ENCODE measurements around the gene KRTAP4-4.
"Not testable (repeated sequence)": the region's sequence is repeated elsewhere in the genome, so short reads cannot be mapped to it uniquely, and the experiment has no call there.

Gene KRTAP4-4

DNA sequence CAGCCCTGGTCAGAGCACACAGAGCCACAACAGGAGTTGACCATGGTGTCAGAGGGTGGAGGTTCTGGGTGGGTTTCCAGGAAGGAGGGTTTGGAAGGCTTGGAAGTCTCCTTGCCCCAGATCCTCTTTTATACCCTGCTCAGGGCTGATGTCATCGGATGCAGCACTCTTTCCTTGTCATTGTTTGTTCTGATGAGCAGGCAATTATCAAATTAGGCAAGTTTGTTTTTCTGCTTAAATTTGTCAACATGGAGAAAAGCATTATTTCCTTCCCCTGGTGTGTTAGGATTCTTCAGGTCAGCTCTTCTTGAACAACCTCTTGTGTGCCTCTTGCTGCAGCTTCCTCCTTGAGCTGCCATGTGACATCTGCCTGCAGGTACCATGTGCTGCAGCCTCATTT lies at the start of gene KRTAP4-4:
Gene KRTAP4-4, minus strand, starts transcription at position 101 of the 400 bp plus-strand sequence. Its CDS starts 57 bp downstream, at position 44.
- no peak for DNase-seq (ENCODE audit: low read depth)

- DNase-seq (ENCODE audit: low read depth): no peak
These were observed 39.0 kb upstream of the KRTAP4-4 start for GRCh38 chr17:41199421-41200078.

GRCh38 chr17:41196068-41196467 lies 35.5 kb upstream of the KRTAP4-4 start:
- DNase-seq (ENCODE audit: low read depth): no peak

- DNase-seq (ENCODE audit: low read depth): no peak
These were observed 29.8 kb upstream of the KRTAP4-4 start for GRCh38 chr17:41190328-41190727.

GRCh38 chr17:41189837-41190318 lies 29.3 kb upstream of the KRTAP4-4 start, which contains the start of gene KRTAP9-1:
Gene KRTAP9-1, plus strand, starts transcription at chr17:41189887. Its CDS starts 0 bp downstream, at chr17:41189887.
- DNase-seq (ENCODE audit: low read depth): not testable (repeated sequence)

DNA sequence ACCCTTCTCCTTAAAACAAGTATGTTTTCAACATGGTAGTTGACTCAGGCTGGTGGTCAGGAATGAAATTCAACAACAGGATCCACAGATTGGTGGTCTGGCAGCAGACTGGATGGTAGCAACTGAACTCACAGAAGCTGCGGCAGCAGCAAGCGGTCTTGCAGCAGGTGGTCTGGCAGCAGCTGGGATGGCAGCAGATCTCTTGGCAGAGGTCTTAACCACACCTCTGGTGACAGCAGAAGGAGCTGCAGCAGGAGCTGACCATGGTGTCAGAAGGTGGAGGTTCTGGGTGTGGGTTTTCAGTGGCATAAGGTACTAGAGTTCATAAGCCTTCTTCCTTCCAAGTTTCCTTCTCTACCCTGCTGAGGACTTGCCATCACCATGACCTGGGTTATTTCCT lies 26.3 kb upstream of the KRTAP4-4 start:
- DNase-seq (ENCODE audit: low read depth): no peak

- no peak for DNase-seq (ENCODE audit: low read depth)
These were observed 24.5 kb upstream of the KRTAP4-4 start for GRCh38 chr17:41185001-41185400.

DNA sequence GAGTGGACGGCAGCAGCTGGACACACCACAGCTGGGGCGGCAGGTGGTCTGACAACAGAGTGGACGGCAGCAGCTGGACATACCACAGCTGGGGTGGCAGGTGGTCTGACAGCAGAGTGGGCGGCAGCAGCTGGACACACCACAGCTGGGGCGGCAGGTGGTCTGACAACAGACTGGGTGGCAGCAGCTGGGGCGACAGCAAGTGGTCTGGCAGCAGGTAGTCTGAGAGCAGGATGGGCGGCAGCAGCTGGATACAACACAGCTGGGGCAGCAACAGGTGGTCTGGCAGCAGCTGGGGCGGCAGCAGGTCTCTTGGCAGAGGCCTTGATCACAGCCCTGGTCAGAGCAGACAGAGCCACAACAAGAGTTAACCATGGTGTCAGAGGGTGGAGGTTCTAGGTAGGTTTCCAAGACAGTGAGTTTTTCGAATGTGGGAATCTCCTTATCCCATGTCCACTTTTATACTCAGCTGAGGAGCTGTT lies 24.0 kb upstream of the KRTAP4-4 start, which contains the start of gene KRTAP4-1:
Gene KRTAP4-1, minus strand, starts transcription at position 432 of the 482 bp plus-strand sequence. Its CDS starts 57 bp downstream, at position 375.
- no peak for DNase-seq (ENCODE audit: low read depth)

GRCh38 chr17:41178843-41179616 lies 18.5 kb upstream of the KRTAP4-4 start:
- DNase-seq (ENCODE audit: low read depth): no peak

GRCh38 chr17:41178341-41178740 lies 17.8 kb upstream of the KRTAP4-4 start:
- DNase-seq (ENCODE audit: low read depth): no peak

- no peak for DNase-seq (ENCODE audit: low read depth)
These were observed 17.3 kb upstream of the KRTAP4-4 start, which contains the start of gene KRTAP4-2 for GRCh38 chr17:41177727-41178271. Gene KRTAP4-2, minus strand, starts transcription at chr17:41178221. Its CDS starts 57 bp downstream, at chr17:41178164.

GRCh38 chr17:41176744-41177387 lies 16.3 kb upstream of the KRTAP4-4 start:
- DNase-seq (ENCODE audit: low read depth): no peak

GRCh38 chr17:41171886-41172285 lies 11.3 kb upstream of the KRTAP4-4 start:
- no peak for DNase-seq (ENCODE audit: low read depth)

GRCh38 chr17:41168121-41168520 lies 7.6 kb upstream of the KRTAP4-4 start, which contains the start of gene KRTAP4-3:
Gene KRTAP4-3, minus strand, starts transcription at chr17:41168221. Its CDS starts 49 bp downstream, at chr17:41168172.
- DNase-seq (ENCODE audit: low read depth): no peak

- no peak for DNase-seq (ENCODE audit: low read depth)
These were observed 7.0 kb upstream of the KRTAP4-4 start for GRCh38 chr17:41167561-41167960.

DNA sequence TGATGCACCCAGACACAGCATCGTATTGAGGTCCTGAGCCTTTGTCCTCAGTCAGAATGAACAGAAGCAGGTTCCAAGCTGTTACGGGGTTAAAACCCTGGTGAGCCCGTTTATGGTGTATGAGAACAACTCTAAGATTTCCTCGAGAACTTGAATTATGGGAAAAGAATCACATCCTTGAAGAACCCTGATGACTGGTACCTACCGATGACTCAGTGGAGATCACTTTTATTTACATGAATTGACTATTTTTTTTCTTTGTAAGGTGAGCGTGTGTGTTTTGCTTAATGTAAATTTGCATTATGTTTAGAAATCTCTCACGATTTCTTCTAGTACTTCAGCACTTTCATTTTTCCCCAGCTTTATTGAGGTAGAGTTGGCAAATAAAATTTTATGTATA lies 3.3 kb upstream of the KRTAP4-4 start:
- no peak for DNase-seq (ENCODE audit: low read depth)

GRCh38 chr17:41160190-41160589 lies 358 bp downstream of the KRTAP4-4 start:
- DNase-seq (ENCODE audit: low read depth): not testable (repeated sequence)

- DNase-seq (ENCODE audit: low read depth): no peak
These were observed 6.7 kb downstream of the KRTAP4-4 start for GRCh38 chr17:41153856-41154255.

DNA sequence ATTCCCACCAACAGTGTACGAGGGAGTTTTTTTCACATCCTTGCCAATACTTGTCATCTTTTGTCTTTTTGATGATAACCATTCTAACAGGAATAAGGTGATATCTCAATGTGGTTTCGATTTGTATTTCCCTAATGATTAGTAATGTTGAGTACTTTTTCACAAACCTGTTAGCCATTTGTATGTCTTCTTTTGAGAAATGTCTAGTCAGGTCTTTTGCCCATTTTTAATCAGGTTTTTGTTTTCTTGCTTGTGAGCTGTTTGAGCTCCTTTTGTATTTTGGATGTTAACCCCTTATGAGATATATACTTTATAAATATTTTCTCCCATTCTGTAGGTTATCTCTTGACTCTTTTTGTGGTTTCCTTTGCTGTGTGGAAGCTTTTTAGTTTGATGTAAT lies 9.0 kb downstream of the KRTAP4-4 start:
- no peak for DNase-seq (ENCODE audit: low read depth)

- DNase-seq (ENCODE audit: low read depth): no peak
These were observed 10.5 kb downstream of the KRTAP4-4 start for GRCh38 chr17:41150026-41150425.

DNA sequence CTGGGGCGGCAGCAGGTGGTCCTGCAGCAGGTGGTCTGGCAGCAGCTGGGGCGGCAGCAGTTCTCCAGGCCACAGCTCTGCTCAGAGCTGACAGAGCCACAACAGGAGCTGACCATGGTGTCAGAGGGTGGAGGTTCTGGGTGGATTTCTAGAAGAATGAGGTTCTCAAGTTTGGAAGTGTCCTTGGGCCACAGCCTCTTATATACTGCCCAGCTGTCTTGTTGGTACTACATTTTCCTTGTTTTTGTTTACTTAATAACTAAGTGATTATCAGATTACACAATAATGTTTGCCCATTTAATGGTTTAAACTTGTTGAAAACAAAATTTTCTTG lies 10.9 kb downstream of the KRTAP4-4 start, which contains the start of gene KRTAP4-5:
Gene KRTAP4-5, minus strand, starts transcription at position 174 of the 334 bp plus-strand sequence. Its CDS starts 58 bp downstream, at position 116.
- DNase-seq (ENCODE audit: low read depth): no peak
